Lower leg skin (tissue), 4 donors: ENCODE results near the gene CAPN2. TPM values are rescaled to one million over a fixed set of nuclear protein-coding genes. Genes with fewer than 3 reads are reported as not detected.

ENCODE experiments used
- DNase-seq, 2 donors: peaks; one replicate each; pipeline ENCODE4 v3.0.0-alpha.2; 2019; ENCODE audit warnings: low spot score in 2 of 2
- H3K4me3 ChIP-seq: fragments of 200-600 bp; sonication (generic); 2 replicates; pipeline ENCODE4 v1.5.1; 2017; ENCODE audit warnings: mild to moderate bottlenecking, low read depth; ENCODE audit not compliant: poor library complexity, severe bottlenecking
- CTCF ChIP-seq, 3 donors: fragments of 450-650 bp; IDR thresholded peaks; one replicate each; pipeline ENCODE4 v1.5.1; 2016; ENCODE audit warnings: antibody characterized with exemption in 3 of 3, mild to moderate bottlenecking in 3 of 3, moderate library complexity in 2 of 3
- POLR2A ChIP-seq, 2 donors: fragments of 450-650 bp; IDR thresholded peaks; one replicate each; pipeline ENCODE4 v1.6.1; 2016 to 2017; ENCODE audit warnings: antibody characterized with exemption in 2 of 2, mild to moderate bottlenecking in 1 of 2, moderate library complexity in 1 of 2
- WGBS, 2 donors: methylation state at CpG; one replicate each; pipeline ENCODE4 v1.1.5; 2018; 5-methylcytosine and 5-hydroxymethylcytosine counted together
- intact Hi-C: fragments of 100-400 bp; cut with DNase I; formaldehyde crosslinking; loops from one replicate; pipeline ENCODE4 v1.15.0; 2023; ENCODE audit warnings: low total_unique reads
- total RNA-seq, 4 donors: library from RNA; depleted of rRNA; stranded (reverse); fragments of >200 nt; gene quantifications; one replicate each; pipeline ENCODE4 v1.1.0, GENCODE V29; 2016

The CAPN2 gene
- total RNA-seq, 4 donors from 2014 or later, result 33.7 to 73.3 (median 47.2) TPM

- intact Hi-C loops, result no loop called here
- no peak for DNase-seq
- TF ChIP-seq CTCF (IDR thresholded peaks at IDR 0.05) (no peak), POLR2A (IDR thresholded peaks at IDR 0.05) (no peak)
- H3K4me3 ChIP-seq, result no peak overlapping the region
- 71 to 75% methylated on average over 5 of the region's 5 CpGs for WGBS, 2 donors
Observed at GRCh38 chr1:223785808-223786207, 73.5 kb downstream of the CAPN2 start.

- DNase-seq, result no peak
- 95 to 98% methylated on average over 4 of the region's 4 CpGs for WGBS, 2 donors
- intact Hi-C loops, result no loop called here
- TF ChIP-seq POLR2A (IDR thresholded peaks at IDR 0.05), result no peak
- TF ChIP-seq CTCF (IDR thresholded peaks at IDR 0.05), result no peak
- H3K4me3 ChIP-seq, result no peak overlapping the region
Observed at GRCh38 chr1:223788746-223789415, 76.5 kb downstream of the CAPN2 start.

- TF ChIP-seq POLR2A (IDR thresholded peaks at IDR 0.05), result no peak
- DNase-seq, result no peak
- no peak overlapping the region for H3K4me3 ChIP-seq
- intact Hi-C loops, result no loop called here
- WGBS, 2 donors, result 63 to 69% methylated on average over 2 of the region's 2 CpGs
Observed at GRCh38 chr1:223792046-223792445, 79.7 kb downstream of the CAPN2 start.

GRCh38 chr1:223793716-223794115, 81.4 kb downstream of the CAPN2 start:
- H3K4me3 ChIP-seq, result no peak overlapping the region
- no peak for TF ChIP-seq POLR2A (IDR thresholded peaks at IDR 0.05)
- no peak for TF ChIP-seq CTCF (IDR thresholded peaks at IDR 0.05)
- intact Hi-C loops, result no loop called here
- DNase-seq, result no peak
- 86 to 88% methylated on average over 4 of the region's 4 CpGs for WGBS, 2 donors

GRCh38 chr1:223794136-223794880, 82.0 kb downstream of the CAPN2 start:
- DNase-seq, result no peak
- no peak overlapping the region for H3K4me3 ChIP-seq
- WGBS, 2 donors, result 80 to 82% methylated on average over 9 of the region's 9 CpGs
- TF ChIP-seq CTCF (IDR thresholded peaks at IDR 0.05), result no peak
- no peak for TF ChIP-seq POLR2A (IDR thresholded peaks at IDR 0.05)
- intact Hi-C loops, result no loop called here

GRCh38 chr1:223796210-223796609, 83.9 kb downstream of the CAPN2 start:
- TF ChIP-seq CTCF (IDR thresholded peaks at IDR 0.05) (no peak), POLR2A (IDR thresholded peaks at IDR 0.05) (no peak)
- WGBS, 2 donors, result 96% methylated on average over 7 of the region's 7 CpGs
- DNase-seq, result no peak
- intact Hi-C loops, result no loop called here
- H3K4me3 ChIP-seq, result no peak overlapping the region
